Measurements from ENCODE around the gene MAP2K6. TPM values are rescaled to one million over a fixed set of nuclear protein-coding genes. Genes with fewer than 3 reads are reported as not detected.

MAP2K6 gene
- total RNA-seq (2021) = 17.7 and 18.9 TPM in 2 replicates
- long read RNA-seq, full-length matches to known transcripts = 55 of 67 reads
- long read RNA-seq, partial matches to known transcripts = 0 of 67 reads
- long read RNA-seq, other reads (novel, unspliced or antisense) = 12 of 67 reads

- no peak within 1 kb of the TSS for H2BK5ac ChIP-seq (ENCODE audit: insufficient read length, low read length)
- Mint-ChIP-seq H3K36me3 (ENCODE audit: insufficient read depth in 1 of 3, low read depth in 3 of 3) (peaks cover 0 to 3% (median 2%) of the 10 kb centered on the region in 3 experiments; a peak in 1 of 7 replicates), H3K27me3 (ENCODE audit: low read depth) (no peaks in the 10 kb centered on the region), H3K4me1 (peaks cover 16 to 17% of the 10 kb centered on the region in 2 experiments), H3K27ac (no peak within 1 kb of the TSS), H3K9me3 (no peaks in the 10 kb centered on the region; a peak in 1 of 5 replicates), H3K4me3 (no peak within 1 kb of the TSS; a peak in 1 of 5 replicates)
- H3K4me2 ChIP-seq (ENCODE audit: insufficient read depth, insufficient read length, low read length) = peak within 1 kb of the TSS; percentile 93
- no peak within 1 kb of the TSS for H2BK120ac ChIP-seq (ENCODE audit: low read depth, low read length, poor library complexity, severe bottlenecking)
- no peak within 1 kb of the TSS for H2BK15ac ChIP-seq (ENCODE audit: low read depth, low read length)
- H3K9me3 ChIP-seq (ENCODE audit: control insufficient read depth, low read depth, low read length) = no peaks in the 10 kb centered on the region
- no peak within 1 kb of the TSS for H3K18ac ChIP-seq (ENCODE audit: insufficient read length, low read depth, low read length)
- H3K14ac ChIP-seq (ENCODE audit: insufficient read depth, low read length) = no peak within 1 kb of the TSS
- H3K27me3 ChIP-seq (ENCODE audit: insufficient read depth, low read length) = no peaks in the 10 kb centered on the region
- H3K56ac ChIP-seq (ENCODE audit: insufficient read length, low read depth, low read length) = no peak within 1 kb of the TSS
- H4K8ac ChIP-seq (replicated peaks; ENCODE audit: insufficient read length, low read depth, low read length) = no peak within 1 kb of the TSS
- H2BK20ac ChIP-seq (ENCODE audit: low read depth, low read length, poor library complexity, severe bottlenecking) = no peak within 1 kb of the TSS
- peaks cover 1% of the 10 kb centered on the region; the same call in 1 of the 2 replicates for H3K79me2 ChIP-seq (ENCODE audit: insufficient read depth, low read length)
- H3K4me1 ChIP-seq (ENCODE audit: insufficient read depth, low read length) = peaks cover 2% of the 10 kb centered on the region; the same call in 1 of the 2 replicates
- H4K91ac ChIP-seq (ENCODE audit: insufficient read length, low read depth, low read length) = no peak within 1 kb of the TSS
- H3K79me1 ChIP-seq (ENCODE audit: insufficient read depth, low read depth, low read length, poor library complexity, severe bottlenecking) = no peaks in the 10 kb centered on the region
- H3K4ac ChIP-seq (ENCODE audit: low read depth, low read length) = no peak within 1 kb of the TSS
- peak within 1 kb of the TSS; percentile 47 for H3K9ac ChIP-seq (ENCODE audit: extremely low read depth, insufficient read length, low read length)
- H2BK12ac ChIP-seq (ENCODE audit: insufficient read length, low read depth, low read length) = no peak within 1 kb of the TSS
- H3K27ac ChIP-seq (ENCODE audit: insufficient read length, low read depth, low read length) = no peak within 1 kb of the TSS
- DNase-seq = peak; percentile 90
- no CpG with 5 or more reads among the region's 27 CpGs for WGBS (ENCODE audit: extremely low coverage, insufficient read length, low lambda C conversion rate)
- peak within 1 kb of the TSS; percentile 72 for H2AFZ ChIP-seq (ENCODE audit: low read length)
- no peak for TF ChIP-seq CTCF (conservative IDR thresholded peaks at IDR 0.05)
- H2AK5ac ChIP-seq (ENCODE audit: insufficient read length, low read length) = no peak within 1 kb of the TSS
- H3K23ac ChIP-seq (ENCODE audit: insufficient read length, low read depth, low read length) = no peak within 1 kb of the TSS
- H3K23me2 ChIP-seq (ENCODE audit: insufficient read length, low read depth, low read length, poor library complexity, severe bottlenecking) = peaks cover 7% of the 10 kb centered on the region
- H3T11ph ChIP-seq (ENCODE audit: low read length) = no peak within 1 kb of the TSS
- no peaks in the 10 kb centered on the region for H4K20me1 ChIP-seq (ENCODE audit: control insufficient read depth, insufficient read depth, insufficient read length)
- H4K5ac ChIP-seq (ENCODE audit: insufficient read length, low read depth, low read length) = no peak within 1 kb of the TSS
These were observed at the start of gene MAP2K6 for GRCh38 chr17:69414408-69415274. Gene MAP2K6, plus strand, starts transcription at chr17:69414697. Its CDS starts 288 bp downstream, at chr17:69414985.
